ENCODE data around the gene TXNDC15. TPM values are rescaled to one million over a fixed set of nuclear protein-coding genes. Genes with fewer than 3 reads are reported as not detected.

Gene TXNDC15
- total RNA-seq, 1 experiment from 2014 or later = 31.3 TPM

- H4K8ac ChIP-seq (replicated peaks; ENCODE audit: insufficient read length, low read depth, low read length) = no peak within 1 kb of the TSS
- no peak within 1 kb of the TSS for H3K4ac ChIP-seq (ENCODE audit: low read depth, low read length)
- H3K9ac ChIP-seq (ENCODE audit: extremely low read depth, insufficient read length, low read length) = peak within 1 kb of the TSS; percentile 80
- H3K18ac ChIP-seq (ENCODE audit: insufficient read length, low read depth, low read length) = peak within 1 kb of the TSS; percentile 44
- H2BK20ac ChIP-seq (ENCODE audit: low read depth, low read length, poor library complexity, severe bottlenecking) = no peak within 1 kb of the TSS
- H3K27ac Mint-ChIP-seq = peak within 1 kb of the TSS; percentile 63 to 96 (median 94)
- no peaks in the 10 kb centered on the region for H3K79me1 ChIP-seq (ENCODE audit: insufficient read depth, low read depth, low read length, poor library complexity, severe bottlenecking)
- no peak within 1 kb of the TSS for H2BK120ac ChIP-seq (ENCODE audit: low read depth, low read length, poor library complexity, severe bottlenecking)
- peak within 1 kb of the TSS; percentile 83 to 88 for H3K4me3 Mint-ChIP-seq
- H3K9me3 ChIP-seq (ENCODE audit: control insufficient read depth, low read depth, low read length) = no peaks in the 10 kb centered on the region
- TF ChIP-seq CTCF (conservative IDR thresholded peaks at IDR 0.05) = no peak
- no peaks in the 10 kb centered on the region for H3K27me3 Mint-ChIP-seq (ENCODE audit: low read depth)
- H2AFZ ChIP-seq (ENCODE audit: low read length) = peak within 1 kb of the TSS; percentile 7
- H3K79me2 ChIP-seq (ENCODE audit: insufficient read depth, low read length) = no peaks in the 10 kb centered on the region
- no peak within 1 kb of the TSS for H2BK5ac ChIP-seq (ENCODE audit: insufficient read length, low read length)
- H2BK15ac ChIP-seq (ENCODE audit: low read depth, low read length) = no peak within 1 kb of the TSS
- H2AK5ac ChIP-seq (ENCODE audit: insufficient read length, low read length) = no peak within 1 kb of the TSS
- no peaks in the 10 kb centered on the region for H3K27me3 ChIP-seq (ENCODE audit: insufficient read depth, low read length)
- no peaks in the 10 kb centered on the region for H4K20me1 ChIP-seq (ENCODE audit: control insufficient read depth, insufficient read depth, insufficient read length)
- H3K23ac ChIP-seq (ENCODE audit: insufficient read length, low read depth, low read length) = no peak within 1 kb of the TSS
- no peak within 1 kb of the TSS for H3K56ac ChIP-seq (ENCODE audit: insufficient read length, low read depth, low read length)
- no peaks in the 10 kb centered on the region for H3K9me3 Mint-ChIP-seq
- peak within 1 kb of the TSS; percentile 87 for H3K4me2 ChIP-seq (ENCODE audit: insufficient read depth, insufficient read length, low read length)
- peaks cover 0 to 20% (median 8%) of the 10 kb centered on the region in 3 experiments; a peak in 3 of 7 replicates for H3K36me3 Mint-ChIP-seq (ENCODE audit: insufficient read depth in 1 of 3, low read depth in 3 of 3)
- H3K4me1 Mint-ChIP-seq = peaks cover 15 to 18% of the 10 kb centered on the region in 2 experiments
- H3K4me1 ChIP-seq (ENCODE audit: insufficient read depth, low read length) = no peaks in the 10 kb centered on the region
- no peak within 1 kb of the TSS for H3T11ph ChIP-seq (ENCODE audit: low read length)
- peak; percentile 85 for DNase-seq
- H3K27ac ChIP-seq (ENCODE audit: insufficient read length, low read depth, low read length) = no peak within 1 kb of the TSS
- WGBS (ENCODE audit: extremely low coverage, insufficient read length, low lambda C conversion rate) = no CpG with 5 or more reads among the region's 84 CpGs
- H2BK12ac ChIP-seq (ENCODE audit: insufficient read length, low read depth, low read length) = no peak within 1 kb of the TSS
- no peaks in the 10 kb centered on the region for H3K23me2 ChIP-seq (ENCODE audit: insufficient read length, low read depth, low read length, poor library complexity, severe bottlenecking)
- H4K5ac ChIP-seq (ENCODE audit: insufficient read length, low read depth, low read length) = no peak within 1 kb of the TSS
- H3K14ac ChIP-seq (ENCODE audit: insufficient read depth, low read length) = peak within 1 kb of the TSS; percentile 54
- H4K91ac ChIP-seq (ENCODE audit: insufficient read length, low read depth, low read length) = no peak within 1 kb of the TSS
Observed at GRCh38 chr5:134845852-134846640, 28.1 kb upstream of the TXNDC15 start, which contains the start of gene C5orf24. Gene C5orf24, plus strand, starts transcription at chr5:134845968. Its CDS starts 8,933 bp downstream, at chr5:134854901.
